DMS 273 (cell line): Measurements from ENCODE around the gene HIVEP2.

Experiments used
- DNase-seq: peaks from one replicate; lab custom pipeline; 2025; ENCODE audit not compliant: unreplicated experiment; lab: John Stamatoyannopoulos, UW

HIVEP2 gene

GRCh38 chr6:142946181-142946923 is 1.4 kb upstream of the HIVEP2 start:
- DNase-seq: peak; percentile 99

- peak; percentile 88 for DNase-seq
Observed at GRCh38 chr6:142945446-142946180, 637 bp upstream of the HIVEP2 start.

- peak; percentile 91 for DNase-seq
Observed at GRCh38 chr6:142944124-142945048, 590 bp downstream of the HIVEP2 start.

GRCh38 chr6:142943711-142944123 is 1.3 kb downstream of the HIVEP2 start:
- DNase-seq: peak; percentile 46

- DNase-seq: peak; percentile 62
Observed at GRCh38 chr6:142942805-142943227, 2.2 kb downstream of the HIVEP2 start.

- DNase-seq: no peak
Observed at GRCh38 chr6:142942238-142942637, 2.7 kb downstream of the HIVEP2 start.

- no peak for DNase-seq
Observed at GRCh38 chr6:142941018-142941417, 4.0 kb downstream of the HIVEP2 start.

- DNase-seq: no peak
Observed at GRCh38 chr6:142940487-142940886, 4.5 kb downstream of the HIVEP2 start.

GRCh38 chr6:142938510-142938909 is 6.5 kb downstream of the HIVEP2 start:
- no peak for DNase-seq

GRCh38 chr6:142937986-142938385 is 7.0 kb downstream of the HIVEP2 start:
- DNase-seq: peak; percentile 19

- no peak for DNase-seq
Observed at GRCh38 chr6:142935553-142936517, 9.1 kb downstream of the HIVEP2 start.

GRCh38 chr6:142934599-142934998 is 10.4 kb downstream of the HIVEP2 start:
- DNase-seq: no peak

GRCh38 chr6:142934106-142934505 is 10.9 kb downstream of the HIVEP2 start:
- DNase-seq: no peak

GRCh38 chr6:142933701-142934100 is 11.3 kb downstream of the HIVEP2 start:
- DNase-seq: no peak

GRCh38 chr6:142932889-142933288 is 12.1 kb downstream of the HIVEP2 start:
- DNase-seq: no peak

GRCh38 chr6:142929751-142930358 is 15.1 kb downstream of the HIVEP2 start:
- DNase-seq: no peak

- no peak for DNase-seq
Observed at GRCh38 chr6:142927904-142928303, 17.1 kb downstream of the HIVEP2 start.

- DNase-seq: no peak
Observed at GRCh38 chr6:142927271-142927580, 17.8 kb downstream of the HIVEP2 start.

- DNase-seq: peak; percentile 59
Observed at GRCh38 chr6:142926494-142927270, 18.3 kb downstream of the HIVEP2 start.
